NCI-H2227 treated with DMSO at 0.1 percent for 48 hours (cell line): ENCODE data around the gene AASDH.

Experiments used
- DNase-seq: peaks from one replicate; lab custom pipeline; 2025; lab: John Stamatoyannopoulos, UW

AASDH gene

GRCh38 chr4:56387023-56388001, at the start of gene AASDH:
AASDH (minus strand) TSS chr4:56387491; CDS start chr4:56384299, 3,192 bp downstream.
- DNase-seq = peak; percentile 96

DNA sequence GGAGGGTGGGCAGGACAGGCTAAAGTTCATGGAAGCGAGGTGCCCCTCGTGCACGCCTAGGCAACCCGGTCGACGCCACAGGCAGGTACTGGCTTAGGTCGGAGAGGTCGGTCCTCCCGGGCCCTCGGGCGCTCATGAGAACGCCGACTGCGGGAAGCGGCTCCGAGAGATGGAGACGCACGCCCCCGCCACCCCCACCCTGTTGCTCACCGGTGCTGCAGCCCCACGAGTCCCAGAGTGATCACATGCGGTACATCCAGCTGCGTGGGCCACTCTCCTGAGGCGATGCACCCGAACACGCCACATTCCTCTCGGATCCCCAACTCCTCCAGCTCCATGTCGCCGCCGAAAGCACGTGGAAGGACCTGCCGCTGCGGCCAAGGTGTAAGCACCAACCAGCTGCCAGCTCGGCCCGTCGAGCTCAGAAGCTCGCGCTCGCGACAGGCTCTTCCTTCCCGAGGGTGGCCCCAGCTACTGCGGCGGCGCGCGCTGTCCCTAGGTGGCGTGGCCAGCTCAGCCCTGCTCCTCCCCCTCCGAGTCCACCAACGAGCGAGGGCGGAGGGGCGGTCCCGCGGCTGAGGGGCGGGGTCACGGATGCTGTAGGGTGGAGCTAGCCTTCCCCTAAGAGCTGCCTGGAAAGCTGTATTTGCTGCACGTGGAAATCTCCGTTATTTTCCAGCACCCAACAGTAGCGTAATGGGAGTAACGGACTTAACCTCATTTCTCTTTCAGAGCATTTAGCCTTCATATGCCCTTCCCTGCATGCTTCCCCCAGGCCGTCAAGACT, 48.0 kb upstream of the AASDH start, which contains the start of gene PPAT:
Gene PPAT (minus strand): TSS at position 476 of the 787 bp plus-strand sequence. CDS start 138 bp downstream, at position 338.
- DNase-seq = peak; percentile 97

DNA sequence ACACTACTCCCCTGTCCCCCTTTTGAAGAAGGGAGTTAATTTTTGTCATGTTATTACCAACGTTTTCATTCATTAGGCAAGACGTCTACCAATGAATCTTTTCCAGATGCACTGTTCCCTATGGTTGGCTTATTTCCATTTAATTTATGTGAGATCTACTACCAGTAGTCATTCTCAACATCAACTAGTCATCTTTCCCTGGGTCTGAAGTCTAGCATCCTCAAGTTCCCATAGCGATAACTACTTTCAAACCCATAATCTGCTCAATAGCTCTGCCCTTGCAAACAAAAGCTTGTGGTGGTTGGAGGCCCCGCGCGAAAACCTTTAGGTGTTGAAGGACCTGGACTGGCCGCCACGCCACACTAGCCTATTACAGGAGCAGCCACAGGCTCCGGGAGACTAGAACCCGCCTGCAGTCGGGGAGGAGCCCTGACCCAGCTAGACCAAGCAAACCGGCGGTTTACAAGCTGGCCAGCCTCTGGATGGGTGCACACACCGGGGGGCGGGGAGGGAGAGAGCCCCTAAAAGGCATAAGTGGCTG, 47.4 kb upstream of the AASDH start:
- peak; percentile 64 for DNase-seq

DNA sequence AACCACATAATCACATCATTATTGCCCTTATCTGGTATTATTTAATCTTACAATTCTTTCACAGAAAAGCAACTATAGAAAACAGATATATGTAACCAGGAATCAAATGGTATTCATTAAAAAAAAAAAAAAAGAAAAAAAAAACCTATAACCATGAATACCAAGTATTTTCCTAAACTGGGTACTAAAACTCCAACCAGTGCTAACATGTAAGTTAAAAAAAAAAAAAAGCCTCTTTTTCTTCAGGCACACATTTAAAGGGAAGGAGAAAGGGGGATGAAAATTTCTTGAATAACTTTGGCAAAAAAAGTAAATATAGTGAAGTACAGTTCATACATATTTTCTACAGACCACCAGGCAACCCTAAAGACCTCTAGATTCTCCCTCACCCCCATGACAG, 46.0 kb upstream of the AASDH start:
- DNase-seq = no peak

GRCh38 chr4:56430203-56430602, 42.9 kb upstream of the AASDH start:
- no peak for DNase-seq

GRCh38 chr4:56427179-56427578, 39.9 kb upstream of the AASDH start:
- no peak for DNase-seq

DNA sequence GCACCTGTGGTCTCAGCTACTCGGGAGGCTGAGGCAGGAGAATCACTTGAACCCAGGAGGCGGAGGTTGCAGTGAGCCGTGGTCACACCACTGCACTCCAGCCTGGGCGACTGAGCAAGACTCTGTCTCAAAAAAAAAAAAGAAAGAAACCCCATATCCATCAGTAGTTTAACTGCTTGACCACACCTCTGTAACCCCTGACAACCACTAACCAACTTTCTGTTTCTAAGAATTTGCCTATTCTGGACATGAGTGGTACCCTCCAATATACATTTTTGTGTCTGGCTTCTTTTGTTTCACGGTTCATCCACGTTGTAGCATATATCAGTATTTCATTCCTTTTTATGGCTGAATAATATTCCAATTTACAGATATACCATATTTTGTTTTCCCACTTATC, 39.0 kb upstream of the AASDH start:
- no peak for DNase-seq

DNA sequence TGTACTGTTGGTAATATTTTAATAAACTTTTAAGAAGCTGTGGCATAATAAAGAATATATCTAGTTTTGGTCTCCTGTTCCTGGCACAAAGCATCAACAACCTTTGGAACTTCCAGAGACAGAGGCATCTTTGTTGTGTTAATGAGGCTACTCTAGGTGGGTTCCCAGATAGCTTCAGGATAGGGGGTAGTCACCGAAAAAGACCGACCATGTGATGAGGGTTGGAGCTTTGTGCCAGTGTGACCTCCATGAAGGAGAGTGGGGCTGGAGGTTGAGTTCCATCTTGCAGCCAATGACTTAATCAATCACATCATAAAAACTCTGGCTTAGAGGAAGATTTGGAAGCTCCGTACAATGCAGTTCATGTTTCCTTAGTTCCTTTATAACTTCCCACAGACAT, 38.2 kb upstream of the AASDH start:
- no peak for DNase-seq

DNA sequence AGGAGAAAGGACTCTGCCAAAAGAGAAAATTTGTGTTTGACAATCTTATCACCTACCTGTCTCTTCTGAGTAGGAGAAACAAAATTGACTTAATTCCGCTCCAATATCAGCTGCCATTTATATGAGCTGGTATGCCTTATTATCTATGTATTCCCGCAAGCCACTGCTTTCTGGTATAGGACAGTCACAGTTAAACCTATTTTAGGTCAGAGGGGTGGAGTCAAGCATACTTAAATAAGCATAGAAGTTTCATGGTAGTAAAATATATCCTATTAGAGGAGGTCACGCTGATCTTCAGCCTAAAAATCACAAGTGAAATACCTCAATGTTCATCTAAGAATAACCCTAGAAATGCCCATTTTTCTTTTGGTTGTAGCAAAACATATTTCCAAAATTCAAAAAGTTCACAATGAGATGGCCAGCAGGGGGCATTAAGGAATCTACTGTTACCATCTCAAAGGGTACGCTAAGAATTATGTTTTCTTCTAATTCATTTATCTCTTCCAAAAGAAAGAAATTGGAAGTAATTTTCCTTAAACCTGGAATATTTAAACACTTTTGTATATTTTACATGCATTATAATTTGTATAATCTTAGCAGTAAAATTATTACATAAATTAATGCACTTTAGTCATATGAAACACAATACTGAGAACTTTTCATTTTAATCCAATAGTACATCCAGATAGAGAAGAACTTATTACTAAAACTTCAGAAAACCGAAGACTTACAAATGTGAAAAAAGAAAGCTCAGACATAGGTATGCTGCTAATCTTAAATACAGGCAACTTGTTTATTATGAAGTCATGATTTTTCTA, 37.6 kb upstream of the AASDH start:
- DNase-seq = no peak

GRCh38 chr4:56424176-56424575, 36.9 kb upstream of the AASDH start:
- no peak for DNase-seq

DNA sequence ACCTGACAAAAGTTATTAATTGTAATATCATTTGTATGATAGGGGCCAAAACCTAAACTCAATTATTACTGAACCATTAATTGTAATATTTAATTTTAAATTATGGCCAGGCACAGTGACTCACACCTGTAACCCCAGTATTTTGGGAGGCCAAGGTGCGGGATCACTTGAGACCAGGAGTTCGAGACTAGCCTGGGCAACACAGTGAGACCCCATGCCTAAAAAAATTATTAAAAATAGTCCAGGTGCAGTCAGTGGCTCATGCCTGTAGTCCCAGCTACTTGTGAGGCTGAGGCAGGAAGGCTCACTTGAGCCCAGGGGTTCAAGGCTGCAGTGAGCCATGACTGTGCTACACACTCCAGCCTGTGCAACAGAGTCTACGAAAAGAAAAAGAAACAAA, 30.1 kb upstream of the AASDH start:
- no peak for DNase-seq

DNA sequence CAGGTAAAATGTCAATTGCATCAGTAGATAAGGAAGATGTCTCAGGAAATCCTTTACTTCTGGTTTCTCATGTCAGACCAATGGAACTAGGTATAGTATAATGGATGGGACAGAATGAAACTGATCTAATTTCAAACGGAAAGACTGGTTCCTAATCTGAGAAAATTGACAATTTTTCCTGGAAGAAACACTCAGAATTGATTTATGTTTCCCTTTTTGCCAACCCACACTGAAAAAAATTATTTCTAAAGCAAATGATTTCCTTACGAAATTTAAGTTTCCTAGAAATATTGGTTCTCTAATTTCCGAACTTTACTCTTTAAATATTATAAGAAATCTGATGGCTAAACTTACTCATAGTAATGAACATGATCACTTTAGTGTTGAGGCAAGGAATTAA, 29.1 kb upstream of the AASDH start:
- DNase-seq = no peak

DNA sequence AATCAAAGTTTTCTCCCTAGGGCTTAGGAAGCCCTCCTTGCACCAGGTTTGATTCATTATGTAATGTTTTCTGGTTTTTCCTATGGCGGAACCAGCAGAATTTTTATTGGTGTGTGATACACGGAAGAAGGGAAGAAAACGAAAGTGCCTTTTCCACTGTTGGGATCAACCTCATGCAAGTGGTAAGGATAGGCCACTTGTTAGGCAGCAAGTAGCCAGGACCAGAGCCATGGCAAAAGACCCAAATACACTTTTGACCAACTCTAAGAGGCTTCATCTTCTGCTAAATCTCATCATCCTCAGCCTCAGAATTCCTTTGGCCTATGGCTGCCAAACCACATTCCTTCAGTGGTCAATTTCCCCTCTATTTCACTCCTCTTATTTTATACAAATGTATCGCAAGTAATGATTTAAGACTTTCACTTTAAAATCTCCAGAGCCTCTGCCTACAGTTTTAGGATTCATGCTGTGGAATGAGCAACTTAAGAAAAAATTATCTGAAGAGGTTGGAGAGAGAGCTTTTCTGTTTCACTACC, 26.9 kb upstream of the AASDH start:
- no peak for DNase-seq

GRCh38 chr4:56410247-56411062, 23.2 kb upstream of the AASDH start:
- peak; percentile 67 for DNase-seq

- no peak for DNase-seq
Observed at GRCh38 chr4:56409511-56410090, 22.3 kb upstream of the AASDH start.

DNA sequence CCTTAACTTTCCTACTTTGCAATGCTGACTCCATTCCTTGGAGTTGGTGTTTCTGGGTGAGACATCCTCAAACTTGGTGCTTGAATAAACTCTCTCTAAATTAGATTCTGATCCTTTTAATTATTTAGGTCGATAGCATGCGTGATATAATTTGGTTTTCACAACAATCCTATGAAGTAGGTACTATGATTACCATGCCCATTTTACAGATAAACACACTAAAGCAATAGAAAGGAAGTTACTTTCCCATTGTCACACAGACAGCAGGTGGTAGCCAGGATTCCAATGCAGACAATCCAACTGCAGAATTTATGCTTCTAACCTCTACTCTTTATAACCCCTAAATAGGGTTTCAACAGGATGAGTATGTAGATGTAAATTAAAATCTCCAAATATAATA, 21.7 kb upstream of the AASDH start:
- DNase-seq = no peak

GRCh38 chr4:56406151-56406550, 18.9 kb upstream of the AASDH start:
- DNase-seq = no peak

DNA sequence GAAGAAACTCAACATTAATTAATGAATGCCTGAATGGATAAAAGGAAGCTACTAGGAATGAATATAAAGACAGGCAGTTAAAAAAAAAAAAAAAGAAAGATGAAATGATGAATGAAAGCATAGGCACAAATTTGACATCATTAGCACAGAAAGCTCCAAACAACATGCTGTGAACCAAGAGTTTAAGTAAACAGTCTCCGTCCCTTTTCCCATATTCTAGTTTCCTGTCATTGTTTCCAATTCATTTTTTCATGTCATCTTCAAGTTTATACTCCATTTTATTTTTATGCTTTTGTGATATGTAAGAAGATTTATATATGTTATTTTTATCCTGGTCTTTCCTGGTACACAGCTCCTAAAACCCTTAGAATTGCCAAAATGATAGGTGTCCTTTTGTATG, 17.7 kb upstream of the AASDH start:
- no peak for DNase-seq

DNA sequence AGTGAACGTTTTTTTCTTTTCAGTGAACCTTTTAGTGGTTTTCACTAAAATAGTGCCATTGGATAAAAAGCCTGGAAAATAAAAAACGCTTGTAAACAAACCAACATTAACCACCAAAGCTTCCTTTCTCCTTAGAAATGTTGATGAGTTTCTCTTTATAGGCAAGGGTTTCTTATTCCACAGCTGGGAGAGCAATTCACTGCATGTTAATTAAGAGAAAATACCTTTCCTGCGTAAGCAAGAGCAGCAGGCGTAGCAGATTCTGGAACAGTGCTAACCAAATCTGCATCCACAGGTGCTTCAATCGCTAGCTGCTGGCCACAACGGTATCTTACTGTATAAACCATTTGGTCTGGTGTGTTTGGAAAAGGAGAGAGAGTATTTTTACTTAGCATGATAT, 13.3 kb upstream of the AASDH start:
- DNase-seq = no peak

- DNase-seq = no peak
Observed at GRCh38 chr4:56391270-56391669, 4.0 kb upstream of the AASDH start.
